Suppressor macrophage (primary cell): ENCODE measurements around the gene ARL17B.
"Not testable (repeated sequence)": the region's sequence is repeated elsewhere in the genome, so short reads cannot be mapped to it uniquely, and the experiment has no call there.

Experiments used
- DNase-seq, 4 experiments: peaks; one replicate each; pipeline ENCODE4 v3.0.0-alpha.2; 2020 to 2022

ARL17B gene

DNA sequence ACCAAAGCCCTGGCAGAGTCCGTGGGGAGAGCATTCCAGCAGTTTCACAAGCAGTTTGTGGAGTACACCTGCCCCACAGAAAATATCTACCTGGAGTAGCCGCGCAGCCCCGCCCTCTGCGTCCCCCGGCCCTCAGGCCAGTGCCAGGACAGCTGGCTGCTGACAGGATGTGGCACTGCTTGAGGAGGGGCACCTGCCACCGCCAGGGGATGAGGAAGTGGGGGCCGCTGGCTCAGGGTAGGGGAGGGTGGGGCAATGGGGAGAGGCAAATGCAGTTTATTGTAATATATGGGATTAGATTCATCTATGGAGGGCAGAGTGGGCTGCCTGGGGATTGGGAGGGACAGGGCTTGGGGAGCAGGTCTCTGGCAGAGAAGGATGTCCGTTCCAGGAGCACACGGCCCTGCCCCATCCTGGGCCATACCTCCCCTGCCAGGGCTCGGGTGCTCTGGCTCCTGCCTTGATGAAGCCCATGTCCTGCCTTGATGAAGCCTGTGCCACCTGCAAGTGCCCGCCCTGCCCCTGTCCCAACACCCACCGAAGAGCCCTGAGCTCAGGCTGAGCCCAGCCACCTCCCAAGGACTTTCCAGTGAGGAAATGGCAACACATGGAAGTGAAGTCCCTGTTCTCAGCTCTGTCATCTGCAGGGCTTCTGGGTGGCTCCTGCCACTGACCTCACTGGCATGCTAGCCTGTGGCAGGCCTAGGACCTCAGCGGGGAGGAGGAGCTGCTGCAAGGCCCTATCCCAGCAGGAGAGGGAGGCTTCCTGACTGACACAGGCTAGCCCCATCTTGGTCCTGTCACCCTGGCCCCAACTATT, 116.4 kb downstream of the ARL17B start:
- DNase-seq, result peak in 2 of 4 experiments; percentile 16 to 26

DNA sequence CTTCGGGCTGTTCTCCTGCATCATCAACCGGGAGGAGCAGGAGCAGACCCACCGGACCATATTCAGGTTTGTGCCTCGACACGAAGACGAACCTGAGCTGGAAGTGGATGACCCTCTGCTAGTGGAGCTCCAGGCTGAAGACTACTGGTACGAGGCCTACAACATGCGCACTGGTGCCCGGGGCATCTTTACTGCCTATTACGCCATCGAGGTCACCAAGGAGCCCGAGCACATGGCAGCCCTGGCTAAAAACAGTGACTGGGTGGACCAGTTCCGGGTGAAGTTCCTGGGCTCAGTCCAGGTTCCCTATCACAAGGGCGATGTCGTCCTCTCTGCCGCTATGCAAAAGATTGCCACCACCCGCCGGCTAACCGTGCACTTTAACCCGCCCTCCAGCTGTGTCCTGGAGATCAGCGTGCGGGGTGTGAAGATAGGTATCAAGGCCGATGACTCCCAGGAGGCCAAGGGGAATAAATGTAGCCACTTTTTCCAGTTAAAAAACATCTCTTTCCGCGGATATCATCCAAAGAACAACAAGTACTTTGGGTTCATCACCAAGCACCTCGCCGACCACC, 117.1 kb downstream of the ARL17B start:
- not testable (repeated sequence) for DNase-seq

DNA sequence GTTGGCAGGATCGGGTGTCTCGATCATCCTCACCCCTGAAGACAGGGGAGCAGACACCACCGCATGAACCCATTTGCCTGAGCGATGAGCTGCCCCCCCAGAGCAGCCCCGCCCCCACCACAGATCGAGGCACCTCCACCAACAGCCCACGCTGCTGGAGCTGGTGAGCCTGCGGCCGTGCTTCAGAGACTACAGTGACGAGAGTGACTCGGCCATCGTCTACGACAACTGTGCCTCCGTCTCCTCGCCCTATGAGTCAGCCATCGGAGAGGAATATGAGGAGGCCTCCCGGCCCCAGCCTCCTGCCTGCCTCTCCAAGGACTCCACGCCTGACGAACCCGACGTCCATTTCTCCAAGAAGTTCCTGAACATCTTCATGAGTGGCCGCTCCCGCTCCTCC, 117.6 kb downstream of the ARL17B start:
- not testable (repeated sequence) for DNase-seq

DNA sequence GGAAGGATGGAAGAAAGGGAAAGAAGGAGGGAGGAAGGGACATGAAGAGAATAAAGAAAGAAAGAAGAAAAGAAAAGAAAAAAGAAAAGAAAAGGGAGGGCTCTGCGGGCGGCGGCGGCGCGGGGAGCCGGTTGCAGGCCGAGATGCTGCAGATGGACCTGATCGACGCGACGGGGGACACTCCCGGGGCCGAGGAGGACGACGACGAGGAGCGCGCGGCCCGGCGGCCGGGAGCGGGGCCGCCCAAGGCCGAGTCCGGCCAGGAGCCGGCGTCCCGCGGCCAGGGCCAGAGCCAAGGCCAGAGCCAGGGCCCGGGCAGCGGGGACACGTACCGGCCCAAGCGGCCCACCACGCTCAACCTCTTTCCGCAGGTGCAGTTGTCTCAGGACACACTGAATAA, 118.1 kb downstream of the ARL17B start:
- not testable (repeated sequence) for DNase-seq

DNA sequence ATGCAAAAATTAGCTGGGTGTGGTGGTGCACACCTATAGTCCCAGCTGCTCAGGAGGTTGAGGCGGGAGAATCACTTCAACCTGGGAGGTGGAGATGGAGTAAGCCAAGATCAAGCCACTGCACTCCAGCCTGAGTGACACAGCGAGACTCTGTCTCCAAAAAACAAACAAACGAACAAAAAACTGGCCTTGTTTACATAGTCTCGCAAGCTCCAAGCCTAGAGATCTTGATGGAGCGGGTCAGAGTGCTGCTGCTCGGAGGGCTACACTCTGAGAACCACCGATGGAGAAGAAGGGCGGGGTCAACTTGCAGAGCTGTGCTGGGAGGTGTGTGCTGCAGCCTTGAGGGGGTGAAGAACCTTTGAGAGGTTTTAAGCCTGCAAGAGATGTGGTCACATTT, 130.2 kb downstream of the ARL17B start:
- not testable (repeated sequence) for DNase-seq

DNA sequence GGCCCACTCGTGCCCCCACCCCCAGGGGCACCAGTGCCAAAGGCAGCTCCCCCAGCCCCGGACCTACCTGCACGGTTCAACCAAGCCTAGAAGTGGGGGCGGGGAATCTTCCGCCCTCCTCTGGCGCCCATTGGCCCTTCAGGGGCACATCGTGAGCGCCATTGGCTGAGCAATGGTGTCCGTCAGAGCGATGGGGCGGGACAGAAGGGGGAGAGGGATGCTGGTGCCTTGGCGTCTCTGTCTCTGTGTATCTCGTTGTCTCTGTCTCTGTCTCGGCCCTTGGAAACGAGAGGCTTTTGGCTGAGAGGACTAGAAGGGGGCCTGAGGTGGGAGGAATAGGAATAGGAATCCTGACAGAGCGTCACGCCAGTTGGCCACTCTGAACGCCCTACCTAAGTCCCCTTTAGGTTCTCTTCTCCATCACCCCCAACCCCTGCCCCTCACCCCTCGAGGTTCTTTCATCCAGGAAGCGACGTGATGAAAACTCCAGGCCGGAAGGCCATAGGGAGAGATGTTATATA, 136.2 kb downstream of the ARL17B start:
- DNase-seq, result peak; percentile 82 to 95 (median 92)

DNA sequence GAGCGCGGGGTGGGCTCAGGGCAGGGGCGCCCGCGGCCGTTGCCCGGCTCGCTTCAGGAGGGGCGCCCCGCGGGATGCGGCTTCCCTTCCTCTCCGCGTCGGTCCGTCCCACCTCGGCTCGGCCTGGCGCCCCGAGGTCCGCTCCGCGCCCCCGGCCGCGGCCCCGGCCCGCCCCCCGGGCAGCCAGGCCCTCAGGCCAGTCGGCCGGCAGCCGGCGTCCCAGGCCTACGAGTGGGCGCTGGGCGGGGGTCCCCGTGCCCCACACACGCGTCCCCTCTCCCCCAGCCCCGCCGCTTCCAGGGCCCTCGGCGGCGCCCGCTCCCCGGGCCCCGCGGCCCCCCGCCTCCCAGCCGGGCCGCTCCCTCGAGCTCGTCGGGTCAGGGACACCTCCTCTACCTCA, 136.7 kb downstream of the ARL17B start:
- peak in 1 of 4 experiments; percentile 26 for DNase-seq
